Trophoblast cell (in vitro differentiated cells and primary cell): ENCODE data around the gene SHPK.

Experiments
- DNase-seq, 2 donors: peaks; one replicate each; pipeline ENCODE4 v3.0.0-alpha.2; 2016
- H2AFZ ChIP-seq: 2 replicates; pipeline ENCODE4 v1.6.1; 2013; ENCODE audit warnings: low read length, moderate library complexity, mild to moderate bottlenecking; ENCODE audit not compliant: insufficient read depth, poor library complexity
- H2AK5ac ChIP-seq: 2 replicates; pipeline ENCODE4 v1.6.1; 2013; ENCODE audit warnings: mild to moderate bottlenecking, low read length
- H2BK120ac ChIP-seq: 2 replicates; pipeline ENCODE4 v1.6.1; 2013; ENCODE audit warnings: low read length, mild to moderate bottlenecking, moderate library complexity; ENCODE audit not compliant: insufficient read depth, poor library complexity
- H2BK12ac ChIP-seq: 2 replicates; pipeline ENCODE4 v1.6.1; 2013; ENCODE audit warnings: mild to moderate bottlenecking, low read length, moderate library complexity
- H2BK5ac ChIP-seq: 2 replicates; pipeline ENCODE4 v1.6.1; 2013; ENCODE audit warnings: low read length, low read depth, moderate library complexity, mild to moderate bottlenecking; ENCODE audit not compliant: poor library complexity
- H3K14ac ChIP-seq: 2 replicates; pipeline ENCODE4 v1.6.1; 2013; ENCODE audit warnings: mild to moderate bottlenecking, low read length
- H3K18ac ChIP-seq: 2 replicates; pipeline ENCODE4 v1.6.1; 2013; ENCODE audit warnings: mild to moderate bottlenecking, low read length
- H3K23ac ChIP-seq: 2 replicates; pipeline ENCODE4 v1.6.1; 2013; ENCODE audit warnings: low read length
- H3K27ac ChIP-seq: 2 replicates; pipeline ENCODE4 v1.5.1; 2013; ENCODE audit warnings: low read depth, mild to moderate bottlenecking, inconsistent platforms, low read length, moderate library complexity
- H3K27me3 ChIP-seq: 2 replicates; pipeline ENCODE4 v1.6.1; 2013; ENCODE audit warnings: inconsistent platforms, mild to moderate bottlenecking, low read length, moderate library complexity; ENCODE audit not compliant: insufficient read depth
- H3K36me3 ChIP-seq, 2 experiments: 1 replicate in 1 of 2; 2 replicates in 1 of 2; pipeline ENCODE4 v1.6.1; 2013; ENCODE audit warnings: low read length in 2 of 2, mild to moderate bottlenecking in 2 of 2, moderate library complexity in 1 of 2; ENCODE audit not compliant: insufficient read depth in 2 of 2, control insufficient read depth in 1 of 2
- H3K4ac ChIP-seq: 2 replicates; pipeline ENCODE4 v1.6.1; 2013; ENCODE audit warnings: low read depth, mild to moderate bottlenecking, low read length, moderate library complexity
- H3K4me1 ChIP-seq, 2 experiments: 1 replicate in 1 of 2; 2 replicates in 1 of 2; pipeline ENCODE4 v1.6.1; 2013; ENCODE audit warnings: low read length in 2 of 2, mild to moderate bottlenecking in 2 of 2, moderate library complexity in 1 of 2; ENCODE audit not compliant: insufficient read depth in 2 of 2, control insufficient read depth in 1 of 2
- H3K4me2 ChIP-seq: 2 replicates; pipeline ENCODE4 v1.6.1; 2013; ENCODE audit warnings: inconsistent platforms, mild to moderate bottlenecking, low read length, moderate library complexity
- H3K4me3 ChIP-seq: 2 replicates; pipeline ENCODE4 v1.5.1; 2013; ENCODE audit warnings: mild to moderate bottlenecking, low read depth, low read length, inconsistent platforms
- H3K79me1 ChIP-seq: one replicate; pipeline ENCODE4 v1.6.1; 2013; ENCODE audit warnings: low read length
- H3K79me2 ChIP-seq: 2 replicates; pipeline ENCODE4 v1.6.1; 2013; ENCODE audit warnings: low read length, mild to moderate bottlenecking; ENCODE audit not compliant: control insufficient read depth, insufficient read depth, poor library complexity
- H3K9ac ChIP-seq: 2 replicates; pipeline ENCODE4 v1.6.1; 2013; ENCODE audit warnings: mild to moderate bottlenecking, low read length
- H3K9me3 ChIP-seq: 2 replicates; pipeline ENCODE4 v1.6.1; 2013; ENCODE audit warnings: low read depth, mild to moderate bottlenecking, control low read depth, inconsistent platforms, low read length; ENCODE audit not compliant: insufficient read depth
- H4K12ac ChIP-seq: 2 replicates; pipeline ENCODE4 v1.6.1; 2013; ENCODE audit warnings: low read depth, mild to moderate bottlenecking, low read length, moderate library complexity
- H4K8ac ChIP-seq: 2 replicates; pipeline ENCODE4 v1.6.1; 2013; ENCODE audit warnings: low read depth, mild to moderate bottlenecking, low read length, moderate library complexity
- H4K91ac ChIP-seq: one replicate; pipeline ENCODE4 v1.6.1; 2013; ENCODE audit warnings: low read depth, mild to moderate bottlenecking, low read length, moderate library complexity
- WGBS: extraction: QIAGEN DNeasy Blood & Tissue Kit; methylation state at CpG from one replicate; pipeline ENCODE4 v1.1.7; 2013; ENCODE audit warnings: missing lambda C conversion rate; ENCODE audit not compliant: insufficient read length, insufficient coverage; ENCODE audit errors: extremely low coverage; 5-methylcytosine and 5-hydroxymethylcytosine counted together

SHPK gene

DNA sequence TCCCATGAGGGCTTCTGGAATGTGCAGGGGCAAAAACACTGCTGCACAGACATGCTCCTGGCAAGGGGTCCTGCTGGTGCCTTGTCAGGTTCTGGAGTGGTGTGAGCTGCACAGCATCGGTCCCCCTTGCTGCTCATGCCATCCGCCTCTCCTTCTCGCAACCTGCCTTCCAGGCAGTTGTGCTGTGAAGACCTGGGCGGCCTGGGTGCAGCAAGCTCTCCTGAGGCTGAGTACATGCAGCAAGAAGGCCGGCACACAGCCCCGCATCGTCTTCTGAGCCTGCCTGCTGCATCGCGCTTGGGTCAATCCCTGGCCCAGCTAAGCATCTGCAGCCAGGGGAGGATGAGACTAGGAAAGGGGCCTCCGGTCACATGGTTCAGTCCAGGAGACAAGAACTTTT lies 26.4 kb downstream of the SHPK start:
- H3K14ac ChIP-seq: no peak overlapping the region
- H2BK120ac ChIP-seq: no peak overlapping the region
- peaks cover 8% of the 10 kb centered on the region for H3K9me3 ChIP-seq
- H4K12ac ChIP-seq: no peak overlapping the region
- H3K27me3 ChIP-seq: no peaks in the 10 kb centered on the region
- peaks cover 38 to 39% of the 10 kb centered on the region in 2 experiments for H3K36me3 ChIP-seq
- no peak overlapping the region for H2AFZ ChIP-seq
- H2BK12ac ChIP-seq: no peak overlapping the region
- H3K79me2 ChIP-seq: no peaks in the 10 kb centered on the region
- no peak overlapping the region for H2BK5ac ChIP-seq
- no peaks in the 10 kb centered on the region for H3K4me1 ChIP-seq
- no peak overlapping the region for H3K4me2 ChIP-seq
- no peak overlapping the region for H3K27ac ChIP-seq
- WGBS: no CpG with 5 or more reads among the region's 10 CpGs
- H4K91ac ChIP-seq: no peak overlapping the region
- H3K23ac ChIP-seq: no peak overlapping the region
- no peak overlapping the region for H2AK5ac ChIP-seq
- DNase-seq: no peak
- H3K4me3 ChIP-seq: no peak overlapping the region
- no peak overlapping the region for H3K9ac ChIP-seq
- H3K4ac ChIP-seq: no peak overlapping the region
- H3K18ac ChIP-seq: no peak overlapping the region
- H3K79me1 ChIP-seq: no peaks in the 10 kb centered on the region
- no peak overlapping the region for H4K8ac ChIP-seq

DNA sequence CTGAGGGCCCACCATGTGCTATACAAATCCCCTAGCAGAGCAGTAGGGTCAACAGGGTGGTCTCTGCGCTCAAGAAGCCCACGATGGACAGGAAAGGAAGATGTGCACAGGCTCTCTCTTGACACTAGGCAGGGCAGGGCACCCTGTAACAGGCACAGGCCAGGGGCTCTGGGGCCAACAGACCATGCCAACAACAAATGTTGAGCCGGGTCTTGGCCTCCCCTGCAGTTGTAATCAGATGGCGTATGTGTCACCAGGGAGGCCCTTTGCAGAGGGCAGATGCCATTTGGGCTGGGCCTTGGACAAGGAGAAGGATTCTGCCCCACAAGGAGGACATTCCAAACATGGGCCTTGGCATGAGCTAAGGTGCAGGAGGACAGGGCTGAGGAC lies 32.2 kb downstream of the SHPK start:
- Histone ChIP-seq H3K36me3 (peaks cover 11 to 12% of the 10 kb centered on the region in 2 experiments), H2BK12ac (no peak overlapping the region), H2AFZ (no peak overlapping the region), H3K27ac (no peak overlapping the region), H3K27me3 (no peaks in the 10 kb centered on the region), H2BK5ac (no peak overlapping the region), H3K79me2 (no peaks in the 10 kb centered on the region), H3K4me2 (no peak overlapping the region), H3K4me3 (no peak overlapping the region), H2BK120ac (no peak overlapping the region), H4K8ac (no peak overlapping the region), H3K23ac (no peak overlapping the region), H3K9ac (no peak overlapping the region), H3K4ac (no peak overlapping the region), H3K79me1 (no peaks in the 10 kb centered on the region), H3K18ac (no peak overlapping the region), H3K14ac (no peak overlapping the region), H2AK5ac (no peak overlapping the region), H3K9me3 (peaks cover 5% of the 10 kb centered on the region), H3K4me1 (no peaks in the 10 kb centered on the region), H4K12ac (no peak overlapping the region), H4K91ac (no peak overlapping the region)
- WGBS: no CpG with 5 or more reads among the region's 4 CpGs
- DNase-seq: no peak

DNA sequence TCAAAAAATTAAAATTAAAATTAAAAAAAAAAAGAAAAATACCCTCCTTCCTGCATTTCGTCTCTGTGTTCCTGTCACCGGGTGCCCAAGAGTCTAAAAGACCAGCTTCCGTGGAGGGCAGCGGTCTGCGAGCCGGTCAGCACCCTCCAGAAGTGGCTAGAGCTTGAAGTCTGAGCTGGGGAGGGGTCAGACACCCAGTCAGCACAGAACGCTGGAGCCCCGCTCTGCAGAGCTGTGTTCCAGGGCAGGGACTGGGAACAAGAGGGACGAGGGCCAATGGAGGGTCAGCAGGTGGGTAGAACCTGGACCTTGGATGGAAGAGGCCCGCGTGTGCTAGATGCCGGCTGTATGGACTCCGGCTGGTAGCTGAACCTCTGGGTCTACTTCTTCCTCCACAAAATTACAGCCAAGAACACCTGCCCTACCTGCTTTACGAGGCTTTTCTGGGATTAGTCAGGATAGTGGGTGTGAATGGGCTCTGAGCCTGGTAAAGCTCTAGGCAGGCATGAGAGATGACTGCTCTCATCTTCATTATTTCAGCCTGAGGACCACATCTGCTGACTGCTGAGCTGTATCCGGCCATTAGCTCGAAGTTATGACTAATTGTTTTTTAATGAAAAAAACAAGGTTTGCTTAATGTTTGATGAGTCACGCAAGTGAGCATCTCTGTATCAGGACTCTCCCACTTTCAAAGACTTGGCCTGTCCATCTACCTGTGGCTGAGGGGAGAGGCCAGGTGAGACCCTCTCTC lies 32.8 kb downstream of the SHPK start:
- Histone ChIP-seq H3K18ac (no peak overlapping the region), H3K4me2 (no peak overlapping the region), H3K23ac (no peak overlapping the region), H3K9me3 (peaks cover 5% of the 10 kb centered on the region), H3K36me3 (peaks cover 9 to 12% of the 10 kb centered on the region in 2 experiments), H3K79me1 (no peaks in the 10 kb centered on the region), H3K14ac (no peak overlapping the region), H4K12ac (no peak overlapping the region), H2BK5ac (no peak overlapping the region), H3K27ac (no peak overlapping the region), H3K4me1 (no peaks in the 10 kb centered on the region), H3K79me2 (no peaks in the 10 kb centered on the region), H3K9ac (no peak overlapping the region), H2BK120ac (no peak overlapping the region), H3K4me3 (no peak overlapping the region), H4K8ac (no peak overlapping the region), H2BK12ac (no peak overlapping the region), H4K91ac (no peak overlapping the region), H2AK5ac (no peak overlapping the region), H2AFZ (no peak overlapping the region), H3K4ac (no peak overlapping the region), H3K27me3 (no peaks in the 10 kb centered on the region)
- WGBS: no CpG with 5 or more reads among the region's 17 CpGs
- peak; percentile 10 to 17 for DNase-seq

DNA sequence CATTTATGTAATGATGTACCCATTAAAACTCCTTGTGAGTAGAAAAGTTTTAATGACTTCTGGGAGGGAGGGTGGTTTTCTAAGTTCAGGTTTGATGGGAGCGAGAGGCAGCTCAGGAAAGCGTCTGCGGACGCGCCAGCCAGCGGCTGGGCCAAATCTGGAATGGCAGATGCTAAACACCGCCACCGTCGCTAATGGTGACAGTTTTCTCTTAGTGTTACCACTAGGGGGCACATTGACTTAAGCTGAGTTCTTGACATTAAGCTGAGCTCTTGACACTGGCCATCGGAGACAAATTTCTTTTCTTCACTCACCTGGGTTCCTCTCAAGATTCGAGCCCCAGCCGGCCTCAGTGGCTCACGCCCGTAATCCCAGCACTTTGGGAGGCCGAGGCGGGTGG lies 33.6 kb downstream of the SHPK start:
- H3K14ac ChIP-seq: no peak overlapping the region
- no peak overlapping the region for H3K4ac ChIP-seq
- no peak overlapping the region for H3K9ac ChIP-seq
- H3K18ac ChIP-seq: no peak overlapping the region
- no peak overlapping the region for H3K27ac ChIP-seq
- H4K8ac ChIP-seq: no peak overlapping the region
- H3K4me1 ChIP-seq: no peaks in the 10 kb centered on the region
- H3K4me3 ChIP-seq: no peak overlapping the region
- peaks cover 5 to 8% of the 10 kb centered on the region in 2 experiments for H3K36me3 ChIP-seq
- H3K79me2 ChIP-seq: no peaks in the 10 kb centered on the region
- H2AFZ ChIP-seq: no peak overlapping the region
- no peak overlapping the region for H2AK5ac ChIP-seq
- no peak overlapping the region for H3K4me2 ChIP-seq
- no peak overlapping the region for H3K23ac ChIP-seq
- H2BK5ac ChIP-seq: no peak overlapping the region
- no peak overlapping the region for H2BK120ac ChIP-seq
- no peaks in the 10 kb centered on the region for H3K27me3 ChIP-seq
- DNase-seq: peak; percentile 62 to 88
- no peak overlapping the region for H4K12ac ChIP-seq
- H4K91ac ChIP-seq: no peak overlapping the region
- no peaks in the 10 kb centered on the region for H3K79me1 ChIP-seq
- no peak overlapping the region for H2BK12ac ChIP-seq
- H3K9me3 ChIP-seq: peaks cover 5% of the 10 kb centered on the region
- no CpG with 5 or more reads among the region's 16 CpGs for WGBS
